ENCODE data around the gene PRIM1.
"Not testable (repeated sequence)": the region's sequence is repeated elsewhere in the genome, so short reads cannot be mapped to it uniquely, and the experiment has no call there.

PRIM1 gene

GRCh38 chr12:56760460-56760859 is 8.3 kb upstream of the PRIM1 start:
- no peak for DNase-seq

GRCh38 chr12:56759263-56759908 is 7.3 kb upstream of the PRIM1 start:
- no peak for DNase-seq

- DNase-seq, result no peak
Measured at GRCh38 chr12:56758728-56759262, 6.7 kb upstream of the PRIM1 start.

- not testable (repeated sequence) for DNase-seq
Measured at GRCh38 chr12:56757971-56758370, 5.8 kb upstream of the PRIM1 start.

- DNase-seq, result no peak
Measured at GRCh38 chr12:56753566-56753965, 1.4 kb upstream of the PRIM1 start.

DNA sequence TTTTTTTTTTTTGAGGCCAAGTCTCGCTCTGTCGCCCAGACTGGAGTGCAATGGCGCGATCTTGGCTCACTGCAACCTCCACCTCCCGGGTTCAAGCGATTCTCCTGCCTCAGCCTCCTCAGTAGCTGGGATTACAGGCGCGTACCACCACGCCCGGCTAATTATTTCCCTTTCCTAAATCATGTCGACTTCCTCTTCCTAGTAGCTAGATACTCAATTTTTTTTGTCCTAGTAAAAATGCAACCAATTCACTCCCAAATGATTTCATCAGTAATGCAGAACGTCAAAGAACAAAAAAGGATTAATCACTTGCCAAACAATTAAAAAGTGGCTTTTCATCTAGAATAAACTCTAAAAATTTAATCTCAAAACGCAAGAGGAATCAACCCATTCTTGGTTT is 1.5 kb downstream of the PRIM1 start:
- DNase-seq, result peak; percentile 27 to 39

DNA sequence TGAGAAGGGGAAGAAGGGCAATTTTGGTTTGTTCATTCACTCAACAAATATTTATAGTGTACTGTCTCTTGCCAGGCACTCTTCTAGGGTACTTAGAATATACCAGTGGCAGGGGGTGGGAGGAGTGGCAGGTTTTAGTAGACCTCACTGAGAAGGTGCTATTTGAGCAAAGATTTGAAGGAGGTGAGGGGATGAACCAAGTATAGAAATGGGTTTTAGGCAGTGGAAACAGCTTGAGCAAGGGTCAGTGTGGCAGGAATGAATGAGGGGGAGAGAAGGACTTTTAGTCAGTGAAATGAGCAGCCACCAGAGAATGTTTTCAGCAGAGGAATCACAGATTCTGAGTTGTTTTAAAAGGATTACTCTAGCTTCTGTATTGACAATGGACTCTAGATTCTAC is 2.3 kb downstream of the PRIM1 start:
- DNase-seq, result no peak

DNA sequence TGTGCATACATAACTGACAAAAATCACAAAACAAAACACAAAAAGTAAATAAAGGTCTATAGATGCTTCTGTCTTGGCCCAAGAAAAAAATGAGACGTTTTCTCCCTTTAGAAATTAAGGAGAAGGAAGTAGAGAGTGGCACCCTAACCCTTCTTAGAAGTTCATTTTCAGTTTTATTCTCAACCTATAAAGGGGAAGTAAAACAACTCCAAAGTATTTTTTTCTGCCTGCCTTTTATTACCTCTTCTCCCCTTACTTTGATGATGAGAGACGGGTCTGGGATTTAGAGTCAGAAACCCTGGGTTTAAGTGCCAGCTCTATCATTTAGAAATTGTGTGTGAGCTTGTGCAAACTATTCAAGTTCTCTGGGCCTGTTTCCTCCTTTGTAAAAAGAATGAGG is 2.8 kb downstream of the PRIM1 start:
- DNase-seq, result peak in 1 of 2 donors; percentile 60

- no peak for DNase-seq
Measured at GRCh38 chr12:56728139-56728861, 23.8 kb downstream of the PRIM1 start.

- DNase-seq, result not testable (repeated sequence)
Measured at GRCh38 chr12:56726196-56726675, 25.9 kb downstream of the PRIM1 start.

- DNase-seq, result no peak
Measured at GRCh38 chr12:56725723-56726102, 26.4 kb downstream of the PRIM1 start.

DNA sequence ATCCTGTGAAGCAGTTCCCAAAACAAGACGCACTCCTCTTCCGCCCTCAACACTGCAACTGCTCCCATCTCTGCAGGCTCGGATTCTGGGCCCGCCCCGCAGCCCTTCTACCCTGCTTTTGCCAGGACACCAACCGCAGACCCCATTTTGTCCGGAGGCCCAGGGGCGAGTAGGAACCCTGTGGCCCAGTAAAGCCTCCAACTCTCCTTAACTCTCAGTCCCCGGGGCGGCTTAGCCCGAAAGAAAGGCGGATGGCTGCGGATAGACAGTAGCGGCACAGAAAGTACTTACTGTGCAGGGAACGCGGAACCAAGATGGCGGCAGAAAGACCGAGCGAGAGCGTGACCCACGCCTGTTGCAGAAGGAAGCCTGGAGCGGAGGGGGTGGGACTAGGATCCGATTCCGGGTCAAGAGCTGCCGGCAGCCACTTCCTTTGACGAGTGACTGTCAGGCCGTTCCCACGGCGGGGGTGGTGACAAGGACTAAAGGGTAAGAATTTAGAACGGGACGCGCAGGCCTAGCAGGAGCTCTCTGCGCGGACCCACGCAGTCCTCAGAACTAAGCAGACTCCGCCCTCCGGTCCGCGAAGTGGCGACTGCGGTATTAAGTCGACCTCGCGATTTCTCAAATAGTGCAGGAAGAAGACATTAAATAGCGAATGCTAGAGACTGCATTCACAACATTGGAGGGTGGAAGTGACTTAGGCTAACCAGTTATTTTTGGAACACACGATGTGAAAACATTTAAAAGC is 27.0 kb downstream of the PRIM1 start, which contains the start of gene NACA:
NACA (minus strand) TSS at position 328 of the 751 bp plus-strand sequence. CDS start 778 bp downstream, outside the sequence.
- peak; percentile 99 to 100 for DNase-seq

GRCh38 chr12:56724701-56724971 is 27.5 kb downstream of the PRIM1 start:
- DNase-seq, result no peak

- peak; percentile 70 to 71 for DNase-seq
Measured at GRCh38 chr12:56723889-56724700, 28.0 kb downstream of the PRIM1 start.

DNA sequence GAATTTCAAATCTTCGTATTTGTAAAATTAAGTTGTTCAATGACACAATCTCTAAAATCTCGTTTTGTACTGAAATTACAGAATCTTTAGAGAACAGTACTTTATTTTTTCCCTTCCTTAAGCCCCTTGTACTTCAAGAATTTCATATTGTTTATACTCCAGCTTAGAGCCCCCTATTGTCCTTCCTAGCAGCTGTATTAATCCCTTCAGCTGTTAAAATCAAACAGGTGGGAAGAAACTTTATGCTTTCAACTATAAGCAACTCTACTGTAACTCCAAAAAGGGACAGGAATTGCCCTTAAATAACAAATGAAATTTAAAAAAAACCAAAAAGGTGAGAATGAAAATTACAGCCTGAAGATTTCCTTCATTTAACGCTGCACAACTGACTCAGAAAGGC is 28.8 kb downstream of the PRIM1 start:
- DNase-seq, result no peak

- no peak for DNase-seq
Measured at GRCh38 chr12:56722832-56723231, 29.3 kb downstream of the PRIM1 start.

DNA sequence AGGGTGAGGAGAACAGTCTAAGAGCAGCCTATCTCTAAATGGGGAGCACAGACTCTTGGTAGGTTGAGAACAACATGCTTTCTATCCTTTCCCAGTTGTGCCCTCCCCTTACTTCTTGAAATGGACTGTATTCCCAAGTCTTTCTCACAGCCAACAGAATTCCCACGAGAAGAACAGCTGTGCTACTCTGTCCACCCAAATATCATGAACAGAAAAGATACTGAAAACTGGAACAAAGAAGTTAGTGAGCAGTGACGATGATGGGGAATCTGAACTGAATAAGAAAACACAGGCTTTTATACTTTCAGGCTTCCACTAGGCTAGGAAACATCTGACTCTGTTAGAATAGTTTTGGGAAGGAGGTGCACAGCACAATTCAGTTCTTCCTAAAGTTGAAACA is 30.4 kb downstream of the PRIM1 start:
- DNase-seq, result no peak

- no peak for DNase-seq
Measured at GRCh38 chr12:56721216-56721615, 30.9 kb downstream of the PRIM1 start.

- DNase-seq, result peak; percentile 61 to 72
Measured at GRCh38 chr12:56720731-56721151, 31.4 kb downstream of the PRIM1 start.

- DNase-seq, result no peak
Measured at GRCh38 chr12:56719056-56719455, 33.1 kb downstream of the PRIM1 start.

- DNase-seq, result no peak
Measured at GRCh38 chr12:56718636-56719035, 33.5 kb downstream of the PRIM1 start.

- no peak for DNase-seq
Measured at GRCh38 chr12:56718149-56718548, 34.0 kb downstream of the PRIM1 start.
